HFFc6 (cell line): Measurements from ENCODE around the gene NOTO. TPM values are rescaled to one million over a fixed set of nuclear protein-coding genes. Genes with fewer than 3 reads are reported as not detected.

Experiments
- DNase-seq: peaks from one replicate; pipeline ENCODE4 v3.0.0-alpha.2; 2018
- H3K27ac Mint-ChIP-seq: 2 replicates; pipeline ENCODE4 v1.8.0; 2020; ENCODE audit warnings: mild to moderate bottlenecking, mixed read lengths
- H3K27me3 Mint-ChIP-seq: 2 replicates; pipeline ENCODE4 v1.8.0; 2021; ENCODE audit warnings: mild to moderate bottlenecking, moderate library complexity, mixed read lengths; ENCODE audit not compliant: insufficient read depth
- H3K36me3 Mint-ChIP-seq: 2 replicates; pipeline ENCODE4 v1.8.0; 2021; ENCODE audit warnings: low read depth, mixed read lengths
- H3K4me1 Mint-ChIP-seq: 2 replicates; pipeline ENCODE4 v1.8.0; 2020; ENCODE audit warnings: low read depth, mixed read lengths
- H3K4me3 Mint-ChIP-seq: 2 replicates; pipeline ENCODE4 v1.8.0; 2020; ENCODE audit warnings: mild to moderate bottlenecking, moderate library complexity, mixed read lengths
- H3K9me3 Mint-ChIP-seq: 2 replicates; pipeline ENCODE4 v1.8.0; 2020; ENCODE audit warnings: mild to moderate bottlenecking, mixed read lengths
- CTCF ChIP-seq: fragments of 200-600 bp; sonication (generic); IDR thresholded peaks from 2 replicates; pipeline ENCODE4 v1.5.0; 2021; ENCODE audit warnings: antibody characterized with exemption, mild to moderate bottlenecking
- total RNA-seq, 6 experiments: library from RNA; stranded (reverse); fragmentation: NEBNext Ultra II Directional; extraction: Animal tissue kit (Norgen Biotek cat#: 25700); gene quantifications; 2 replicates in 1 of 6; 3 replicates in 5 of 6; pipeline ENCODE4 v1.2.3, GENCODE V29; 2021

Gene NOTO
- total RNA-seq, 6 experiments from 2014 or later: not detected

DNA sequence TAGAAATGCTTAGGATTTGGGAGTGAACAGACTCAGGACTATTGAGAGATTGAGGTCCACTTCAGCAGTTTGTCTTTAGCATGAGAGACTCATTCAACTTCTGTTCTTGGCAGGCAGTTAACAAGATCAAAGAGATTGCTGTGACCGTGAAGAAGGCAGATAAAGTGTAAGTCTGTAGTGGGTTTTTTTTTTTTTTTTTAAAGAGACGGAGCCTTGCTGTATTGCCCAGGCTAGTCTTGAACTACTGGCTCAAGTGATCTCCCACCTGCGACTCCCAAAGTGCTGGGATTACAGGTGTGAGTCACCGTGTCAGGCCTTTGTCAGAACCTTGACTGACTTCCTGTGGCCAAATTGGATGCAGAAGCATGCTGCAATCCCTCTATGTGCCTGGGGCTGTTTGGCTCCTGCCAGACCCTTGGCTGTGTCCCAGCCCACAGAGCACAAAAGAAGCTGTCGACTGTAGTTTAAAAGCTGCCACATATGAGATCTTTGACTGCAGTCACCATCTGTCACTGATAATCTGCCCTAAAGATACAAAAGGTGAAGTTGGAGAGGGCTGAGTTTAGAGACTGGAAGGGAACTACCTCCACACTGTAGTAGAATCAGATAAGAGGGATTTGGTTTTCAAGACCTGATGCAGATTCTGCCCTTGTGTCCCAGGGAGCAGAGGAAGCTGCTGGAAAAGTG is 41.7 kb downstream of the NOTO start:
- no peak for TF ChIP-seq CTCF
- DNase-seq: peak; percentile 82
- H3K4me1 Mint-ChIP-seq: peaks cover 46% of the 10 kb centered on the region
- peak overlapping the region; percentile 47 for H3K27ac Mint-ChIP-seq
- H3K36me3 Mint-ChIP-seq: peaks cover 38% of the 10 kb centered on the region
- no peaks in the 10 kb centered on the region for H3K9me3 Mint-ChIP-seq
- H3K27me3 Mint-ChIP-seq: no peaks in the 10 kb centered on the region
- H3K4me3 Mint-ChIP-seq: no peak overlapping the region

- no peak for TF ChIP-seq CTCF
- Mint-ChIP-seq H3K4me3 (no peak overlapping the region), H3K36me3 (peaks cover 43% of the 10 kb centered on the region), H3K4me1 (peaks cover 40% of the 10 kb centered on the region), H3K9me3 (no peaks in the 10 kb centered on the region), H3K27me3 (no peaks in the 10 kb centered on the region), H3K27ac (peak overlapping the region; percentile 47; the same call in 1 of the 2 replicates)
- DNase-seq: no peak
These were observed 42.2 kb downstream of the NOTO start for GRCh38 chr2:73244580-73244979.

DNA sequence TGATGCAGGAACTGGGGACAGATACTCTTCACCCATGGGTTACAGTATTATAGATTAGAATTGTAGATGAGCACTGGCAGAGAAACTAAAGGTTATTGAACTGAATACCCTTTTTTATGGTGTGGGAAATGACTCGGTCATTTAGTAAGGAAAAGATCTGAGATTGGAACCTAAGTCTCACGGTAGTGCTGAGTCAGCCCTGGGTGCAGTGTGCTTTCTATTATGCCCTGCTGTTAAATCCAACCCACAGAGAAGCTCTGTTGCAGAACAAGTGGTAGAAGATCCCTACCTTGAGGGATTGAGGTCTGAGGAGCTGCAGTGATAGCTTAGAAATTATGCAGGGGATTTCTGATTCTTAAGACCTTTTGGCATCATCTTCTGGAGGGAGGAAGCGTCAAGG is 44.5 kb downstream of the NOTO start:
- H3K27ac Mint-ChIP-seq: no peak overlapping the region
- TF ChIP-seq CTCF: no peak
- peaks cover 52% of the 10 kb centered on the region for H3K36me3 Mint-ChIP-seq
- H3K4me1 Mint-ChIP-seq: peaks cover 34% of the 10 kb centered on the region
- no peaks in the 10 kb centered on the region for H3K27me3 Mint-ChIP-seq
- H3K9me3 Mint-ChIP-seq: no peaks in the 10 kb centered on the region
- H3K4me3 Mint-ChIP-seq: no peak overlapping the region
- DNase-seq: no peak

DNA sequence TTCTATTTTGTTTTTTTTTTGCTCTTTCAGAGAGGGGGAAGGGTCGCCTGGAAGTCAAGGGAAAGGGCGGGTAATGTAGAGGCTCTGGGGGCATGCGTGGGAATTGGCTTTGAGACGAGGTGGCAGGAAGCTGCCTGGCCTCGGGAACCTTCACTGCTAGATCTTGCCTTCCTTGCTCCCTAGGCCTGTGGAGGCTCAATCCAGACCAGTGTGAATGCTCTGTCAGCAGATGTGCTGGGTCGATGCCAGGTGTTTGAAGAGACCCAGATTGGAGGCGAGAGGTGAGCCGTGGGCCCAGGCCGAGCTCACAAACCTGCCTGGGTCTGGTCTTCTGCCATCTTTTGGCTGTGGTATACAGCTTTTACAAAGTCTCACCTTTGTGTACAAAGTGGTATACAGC is 47.3 kb downstream of the NOTO start:
- Mint-ChIP-seq H3K27ac (no peak overlapping the region), H3K4me3 (no peak overlapping the region), H3K36me3 (peaks cover 53% of the 10 kb centered on the region), H3K27me3 (no peaks in the 10 kb centered on the region), H3K4me1 (peaks cover 15% of the 10 kb centered on the region), H3K9me3 (no peaks in the 10 kb centered on the region)
- no peak for TF ChIP-seq CTCF
- DNase-seq: no peak

DNA sequence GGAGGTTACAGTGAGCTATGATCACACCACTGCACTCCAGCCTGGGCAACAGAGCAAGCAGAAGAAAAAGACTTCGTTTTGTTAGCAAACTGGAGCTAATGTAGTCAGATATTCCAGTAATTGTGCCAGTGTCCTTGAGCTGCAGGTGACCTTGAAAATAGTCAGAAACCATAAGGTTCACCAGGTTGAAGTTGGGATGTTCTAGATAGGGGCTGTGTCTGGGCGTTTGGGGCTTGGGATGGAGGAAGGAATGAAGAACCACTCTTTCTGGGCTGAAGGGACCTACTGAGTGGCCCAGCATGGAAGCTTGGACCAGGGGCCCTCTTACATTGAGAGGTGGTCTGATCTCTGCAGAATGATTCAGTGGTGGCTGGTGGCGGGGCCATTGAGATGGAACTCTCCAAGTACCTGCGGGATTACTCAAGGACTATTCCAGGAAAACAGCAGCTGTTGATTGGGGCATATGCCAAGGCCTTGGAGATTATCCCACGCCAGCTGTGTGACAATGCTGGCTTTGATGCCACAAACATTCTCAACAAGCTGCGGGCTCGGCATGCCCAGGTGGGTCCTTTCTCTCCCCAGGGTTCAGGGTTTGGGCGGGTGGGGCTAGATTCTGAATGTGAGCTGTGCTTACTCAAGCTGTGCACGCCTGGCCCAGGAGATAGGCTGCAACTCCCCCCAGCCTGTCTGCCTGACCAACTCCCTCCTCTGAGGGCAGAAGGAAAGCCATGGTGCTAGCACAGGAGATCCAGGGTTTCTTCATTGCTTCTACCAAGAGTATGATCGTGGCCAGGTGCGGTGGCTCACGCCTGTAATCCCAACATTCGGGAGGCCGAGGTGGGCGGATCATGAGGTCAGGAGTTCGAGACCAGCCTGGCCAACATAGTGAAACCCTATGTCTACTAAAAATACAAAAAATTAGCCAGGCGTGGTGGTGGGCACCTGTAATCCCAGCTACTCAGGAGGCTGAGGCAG is 48.8 kb downstream of the NOTO start:
- no peak for TF ChIP-seq CTCF
- Mint-ChIP-seq H3K4me1 (peaks cover 11% of the 10 kb centered on the region), H3K36me3 (peaks cover 45% of the 10 kb centered on the region), H3K9me3 (no peaks in the 10 kb centered on the region), H3K4me3 (no peak overlapping the region), H3K27ac (no peak overlapping the region), H3K27me3 (no peaks in the 10 kb centered on the region)
- no peak for DNase-seq
